K562 (cell line): ENCODE data around the gene RTL10. TPM values are rescaled to one million over a fixed set of nuclear protein-coding genes. Genes with fewer than 3 reads are reported as not detected.
A peak's percentile ranks its signal among the peaks of the same experiment; 100 is the strongest.

Experiments
- EGR1 ChIP-seq: fragments of 450-650 bp; conservative IDR thresholded peaks from 2 replicates; pipeline ENCODE4 v1.6.1; 2017; ENCODE audit warnings: mild to moderate bottlenecking
- FOSL1 ChIP-seq: fragments of 200-800 bp; sonication (Bioruptor generic); conservative IDR thresholded peaks from 2 replicates; pipeline ENCODE4 v1.6.1; 2016; ENCODE audit warnings: missing genetic modification characterization, missing compliant biosample characterization
- ILF3 ChIP-seq: fragments of 450-650 bp; IDR thresholded peaks from 2 replicates; pipeline ENCODE4 v1.6.1; 2018; ENCODE audit warnings: antibody characterized with exemption, mild to moderate bottlenecking, moderate library complexity, borderline replicate concordance
- MCM7 ChIP-seq, 2 experiments: fragments of 450-650 bp; IDR thresholded peaks; 2 replicates each; pipeline ENCODE4 v1.6.1; 2016 to 2018
- MEIS2 ChIP-seq: fragments of 450-650 bp; IDR thresholded peaks from 2 replicates; pipeline ENCODE4 v1.6.1; 2014; ENCODE audit warnings: mild to moderate bottlenecking; ENCODE audit not compliant: partially characterized antibody
- NR2F6 ChIP-seq: fragments of 450-650 bp; formaldehyde crosslinking; IDR thresholded peaks from 2 replicates; pipeline ENCODE4 v1.4.0; 2020; ENCODE audit warnings: mild to moderate bottlenecking
- POLR2AphosphoS2 ChIP-seq: IDR thresholded peaks from 2 replicates; pipeline ENCODE4 v1.6.1; 2012; ENCODE audit warnings: low read length, improper control_type of control experiment
- POLR2G ChIP-seq: fragments of 200-400 bp; formaldehyde crosslinking; IDR thresholded peaks from 2 replicates; pipeline ENCODE4 v1.6.1; 2017; ENCODE audit warnings: low read depth, mild to moderate bottlenecking, antibody characterized with exemption, low read length, moderate library complexity
- PTTG1 ChIP-seq: fragments of 450-650 bp; IDR thresholded peaks from 2 replicates; pipeline ENCODE4 v1.6.1; 2016; ENCODE audit warnings: low read depth, mild to moderate bottlenecking, missing genetic modification characterization, missing compliant biosample characterization
- SAP30 ChIP-seq: fragments of 200-600 bp; sonication (generic); IDR thresholded peaks from 2 replicates; pipeline ENCODE4 v1.6.1; 2012; ENCODE audit warnings: borderline replicate concordance, low read depth, mild to moderate bottlenecking, moderate library complexity, low read length, control low read depth, inconsistent platforms; ENCODE audit not compliant: insufficient read depth, poor library complexity, severe bottlenecking
- SETDB1 ChIP-seq: IDR thresholded peaks from one replicate; pipeline ENCODE4 v1.6.1; 2012; ENCODE audit warnings: low read length, control low read depth, inconsistent platforms
- SMAD1 ChIP-seq: fragments of 150-350 bp; IDR thresholded peaks from 2 replicates; pipeline ENCODE4 v1.6.1; 2014; ENCODE audit warnings: low read length, low read depth; ENCODE audit not compliant: partially characterized antibody
- SMARCE1 ChIP-seq: fragments of 450-650 bp; IDR thresholded peaks from 2 replicates; pipeline ENCODE4 v1.7.1; 2016; ENCODE audit warnings: mild to moderate bottlenecking
- STAG1 ChIP-seq: sonication (generic); formaldehyde crosslinking; IDR thresholded peaks from 2 replicates; pipeline ENCODE4 v1.5.0; 2020; ENCODE audit warnings: missing genetic modification reagents, borderline replicate concordance
- TCF7L2 ChIP-seq: fragments of 150-350 bp; IDR thresholded peaks from 2 replicates; pipeline ENCODE4 v1.6.1; 2016; ENCODE audit warnings: low read depth, mild to moderate bottlenecking, low read length, moderate library complexity
- TEAD4 ChIP-seq, 2 experiments: sonication (generic) in 1 of 2; formaldehyde crosslinking in 1 of 2; IDR thresholded peaks; 2 replicates each; pipeline versions ENCODE4 v1.6.1 to v1.8.0; 2012 to 2022; ENCODE audit warnings: borderline replicate concordance in 1 of 2, inconsistent platforms in 1 of 2, low read length in 1 of 2, mild to moderate bottlenecking in 1 of 2, missing genetic modification reagents in 1 of 2
- ZC3H4 ChIP-seq: sonication (generic); formaldehyde crosslinking; IDR thresholded peaks from 2 replicates; pipeline ENCODE4 v1.9.0; 2021; ENCODE audit warnings: missing genetic modification reagents, borderline replicate concordance
- polyA plus RNA-seq, 8 experiments: library from polyadenylated mRNA; depleted of rRNA in 4 of 8; stranded (reverse) in 5 of 8; unstranded in 3 of 8; fragments of >200 nt; fragmentation: Nextera tagmentation in 2 of 8; fragmentation: Illumina TruSeq in 1 of 8; extraction: Ambion mirVana in 2 of 8; extraction: Trizol in 1 of 8; gene quantifications; 2 replicates each; pipeline versions ENCODE4 v1.2.1 to v1.2.3, GENCODE V29; 2011 to 2014; ENCODE audit warnings: inconsistent platforms in 1 of 8, missing spikeins in 1 of 8
- total RNA-seq, 7 experiments: library from RNA; depleted of rRNA in 6 of 7; stranded (reverse); fragments of >200 nt in 6 of 7; fragmentation: Illumina TruSeq in 2 of 7; extraction: Trizol in 2 of 7; gene quantifications; 2 replicates each; pipeline versions ENCODE4 v1.2.1 to v1.2.3, GENCODE V29; 2011 to 2021; ENCODE audit warnings: low replicate concordance in 1 of 7
- TF ChIP-seq, protein P1 (sequence below): sonication (generic); formaldehyde crosslinking; IDR thresholded peaks from 2 replicates; pipeline ENCODE4 v1.4.0; 2020; ENCODE audit warnings: mild to moderate bottlenecking, missing genetic modification reagents
- TF ChIP-seq, protein P2 (sequence below): sonication (generic); formaldehyde crosslinking; IDR thresholded peaks from 2 replicates; pipeline ENCODE4 v1.8.1; 2023; ENCODE audit warnings: mild to moderate bottlenecking, missing genetic modification reagents
- TF ChIP-seq, protein P3 (sequence below): fragments of 450-650 bp; formaldehyde crosslinking; IDR thresholded peaks from 2 replicates; pipeline ENCODE4 v1.4.0; 2020; ENCODE audit warnings: mild to moderate bottlenecking
- TF ChIP-seq, protein P4 (sequence below): fragments of 250-450 bp; sonication (Bioruptor Pico); IDR thresholded peaks from 2 replicates; pipeline ENCODE4 v1.5.0; 2020; ENCODE audit warnings: mild to moderate bottlenecking, borderline replicate concordance

Gene RTL10
- total and polyA plus RNA-seq, 9 of the 15 experiments (the other 6 are each of a cell fraction or from before 2014, with no cell fraction given) = 19.8 to 75.5 (median 32.5) TPM

DNA sequence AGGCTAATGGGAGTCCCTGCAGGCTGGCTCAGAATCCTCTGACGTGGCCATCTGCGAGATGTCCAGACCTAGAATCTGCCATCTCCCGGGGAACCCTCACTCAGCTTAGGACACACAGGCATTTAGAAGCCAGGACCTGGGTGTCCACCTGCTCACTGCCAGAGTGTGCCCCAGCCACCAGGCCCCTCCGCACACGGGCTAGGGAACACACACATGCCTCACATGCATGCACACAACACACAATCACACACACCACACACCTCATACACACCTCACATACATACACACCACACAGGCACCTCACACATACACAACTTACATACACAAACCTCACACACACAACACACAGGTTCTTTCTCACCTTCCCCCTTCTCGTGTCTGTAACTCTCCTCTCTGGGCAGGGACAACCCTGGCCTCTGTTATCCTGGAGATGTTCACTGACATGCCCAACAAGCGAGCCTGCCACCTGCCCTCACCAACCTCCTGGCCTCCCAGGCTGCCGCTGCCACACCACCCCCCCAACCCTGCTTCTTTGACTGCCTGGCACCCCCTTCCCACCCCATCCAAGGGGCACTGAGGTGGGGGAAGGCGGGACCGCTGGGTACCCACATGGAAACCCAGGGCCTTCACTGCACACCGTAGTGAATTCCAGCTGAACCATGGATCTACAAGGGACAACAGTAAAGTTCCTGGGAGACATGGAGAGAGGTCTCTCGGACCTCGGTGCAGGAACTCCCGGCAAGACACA lies 38.1 kb downstream of the RTL10 start (continued):
- TF ChIP-seq POLR2AphosphoS2 (no peak), POLR2G (no peak), TEAD4 (IDR thresholded peaks at IDR 0.05; ENCODE audit: low read length) (no peak), TEAD4 (CRISPR knock-in tag; IDR thresholded peaks at IDR 0.05; ENCODE audit: borderline replicate concordance) (no peak), SMAD1 (no peak), SMARCE1 (0 out of 2 replicates have a peak, but pooled peaks have one; percentile 28), SETDB1 (no peak), ZC3H4 (CRISPR knock-in tag) (no peak), PTTG1 (tag) (no peak), FOSL1 (tag) (no peak), STAG1 (no peak), SAP30 (peak; percentile 37), MCM7 (IDR thresholded peaks at IDR 0.05) (peak in 1 of 2 experiments; percentile 97; a peak in 2 of 4 replicates), NR2F6 (no peak), ILF3 (no peak), EGR1 (no peak), MEIS2 (no peak), TCF7L2 (no peak)
- TF ChIP-seq, protein P1, sequence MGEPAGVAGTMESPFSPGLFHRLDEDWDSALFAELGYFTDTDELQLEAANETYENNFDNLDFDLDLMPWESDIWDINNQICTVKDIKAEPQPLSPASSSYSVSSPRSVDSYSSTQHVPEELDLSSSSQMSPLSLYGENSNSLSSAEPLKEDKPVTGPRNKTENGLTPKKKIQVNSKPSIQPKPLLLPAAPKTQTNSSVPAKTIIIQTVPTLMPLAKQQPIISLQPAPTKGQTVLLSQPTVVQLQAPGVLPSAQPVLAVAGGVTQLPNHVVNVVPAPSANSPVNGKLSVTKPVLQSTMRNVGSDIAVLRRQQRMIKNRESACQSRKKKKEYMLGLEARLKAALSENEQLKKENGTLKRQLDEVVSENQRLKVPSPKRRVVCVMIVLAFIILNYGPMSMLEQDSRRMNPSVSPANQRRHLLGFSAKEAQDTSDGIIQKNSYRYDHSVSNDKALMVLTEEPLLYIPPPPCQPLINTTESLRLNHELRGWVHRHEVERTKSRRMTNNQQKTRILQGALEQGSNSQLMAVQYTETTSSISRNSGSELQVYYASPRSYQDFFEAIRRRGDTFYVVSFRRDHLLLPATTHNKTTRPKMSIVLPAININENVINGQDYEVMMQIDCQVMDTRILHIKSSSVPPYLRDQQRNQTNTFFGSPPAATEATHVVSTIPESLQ (CRISPR knock-in tag) = no peak
- TF ChIP-seq, protein P2, sequence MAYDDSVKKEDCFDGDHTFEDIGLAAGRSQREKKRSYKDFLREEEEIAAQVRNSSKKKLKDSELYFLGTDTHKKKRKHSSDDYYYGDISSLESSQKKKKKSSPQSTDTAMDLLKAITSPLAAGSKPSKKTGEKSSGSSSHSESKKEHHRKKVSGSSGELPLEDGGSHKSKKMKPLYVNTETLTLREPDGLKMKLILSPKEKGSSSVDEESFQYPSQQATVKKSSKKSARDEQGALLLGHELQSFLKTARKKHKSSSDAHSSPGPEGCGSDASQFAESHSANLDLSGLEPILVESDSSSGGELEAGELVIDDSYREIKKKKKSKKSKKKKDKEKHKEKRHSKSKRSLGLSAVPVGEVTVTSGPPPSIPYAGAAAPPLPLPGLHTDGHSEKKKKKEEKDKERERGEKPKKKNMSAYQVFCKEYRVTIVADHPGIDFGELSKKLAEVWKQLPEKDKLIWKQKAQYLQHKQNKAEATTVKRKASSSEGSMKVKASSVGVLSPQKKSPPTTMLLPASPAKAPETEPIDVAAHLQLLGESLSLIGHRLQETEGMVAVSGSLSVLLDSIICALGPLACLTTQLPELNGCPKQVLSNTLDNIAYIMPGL (CRISPR knock-in tag) = 0 out of 2 replicates have a peak, but pooled peaks have one; percentile 16
- TF ChIP-seq, protein P3, sequence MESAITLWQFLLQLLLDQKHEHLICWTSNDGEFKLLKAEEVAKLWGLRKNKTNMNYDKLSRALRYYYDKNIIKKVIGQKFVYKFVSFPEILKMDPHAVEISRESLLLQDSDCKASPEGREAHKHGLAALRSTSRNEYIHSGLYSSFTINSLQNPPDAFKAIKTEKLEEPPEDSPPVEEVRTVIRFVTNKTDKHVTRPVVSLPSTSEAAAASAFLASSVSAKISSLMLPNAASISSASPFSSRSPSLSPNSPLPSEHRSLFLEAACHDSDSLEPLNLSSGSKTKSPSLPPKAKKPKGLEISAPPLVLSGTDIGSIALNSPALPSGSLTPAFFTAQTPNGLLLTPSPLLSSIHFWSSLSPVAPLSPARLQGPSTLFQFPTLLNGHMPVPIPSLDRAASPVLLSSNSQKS = no peak
- TF ChIP-seq, protein P4, sequence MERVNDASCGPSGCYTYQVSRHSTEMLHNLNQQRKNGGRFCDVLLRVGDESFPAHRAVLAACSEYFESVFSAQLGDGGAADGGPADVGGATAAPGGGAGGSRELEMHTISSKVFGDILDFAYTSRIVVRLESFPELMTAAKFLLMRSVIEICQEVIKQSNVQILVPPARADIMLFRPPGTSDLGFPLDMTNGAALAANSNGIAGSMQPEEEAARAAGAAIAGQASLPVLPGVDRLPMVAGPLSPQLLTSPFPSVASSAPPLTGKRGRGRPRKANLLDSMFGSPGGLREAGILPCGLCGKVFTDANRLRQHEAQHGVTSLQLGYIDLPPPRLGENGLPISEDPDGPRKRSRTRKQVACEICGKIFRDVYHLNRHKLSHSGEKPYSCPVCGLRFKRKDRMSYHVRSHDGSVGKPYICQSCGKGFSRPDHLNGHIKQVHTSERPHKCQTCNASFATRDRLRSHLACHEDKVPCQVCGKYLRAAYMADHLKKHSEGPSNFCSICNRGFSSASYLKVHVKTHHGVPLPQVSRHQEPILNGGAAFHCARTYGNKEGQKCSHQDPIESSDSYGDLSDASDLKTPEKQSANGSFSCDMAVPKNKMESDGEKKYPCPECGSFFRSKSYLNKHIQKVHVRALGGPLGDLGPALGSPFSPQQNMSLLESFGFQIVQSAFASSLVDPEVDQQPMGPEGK (CRISPR knock-in tag) = no peak
